Uterus (tissue), 4 donors: ENCODE measurements around the gene JTB. TPM values are rescaled to one million over a fixed set of nuclear protein-coding genes. Genes with fewer than 3 reads are reported as not detected.
"Not testable (repeated sequence)": the region's sequence is repeated elsewhere in the genome, so short reads cannot be mapped to it uniquely, and the experiment has no call there.

Experiments used
- DNase-seq, 2 donors: peaks; one replicate each; pipeline ENCODE4 v3.0.0-alpha.2; 2019 to 2020
- H3K27ac ChIP-seq, 2 donors: fragments of 200-600 bp; sonication (generic); 1 replicate in 1 of 2; 2 replicates in 1 of 2; pipeline ENCODE4 v1.5.1; 2016 to 2018
- H3K27me3 ChIP-seq, 2 donors: fragments of 200-600 bp; sonication (generic); one replicate each; pipeline ENCODE4 v1.5.1; 2018 to 2019; ENCODE audit warnings: control low read depth in 1 of 2
- H3K36me3 ChIP-seq, 2 donors: fragments of 200-600 bp; sonication (generic); one replicate each; pipeline ENCODE4 v1.5.1; 2019; ENCODE audit warnings: control low read depth in 1 of 2
- H3K4me1 ChIP-seq, 2 donors: fragments of 200-600 bp; sonication (generic); one replicate each; pipeline ENCODE4 v1.5.1; 2018 to 2019; ENCODE audit warnings: control low read depth in 1 of 2
- H3K4me3 ChIP-seq, 2 donors: fragments of 200-600 bp; sonication (generic); 1 replicate in 1 of 2; 2 replicates in 1 of 2; pipeline ENCODE4 v1.5.1; 2018 to 2019; ENCODE audit warnings: mild to moderate bottlenecking in 1 of 2
- H3K9me3 ChIP-seq, 2 donors: fragments of 200-600 bp; sonication (generic); one replicate each; pipeline ENCODE4 v1.5.1; 2019; ENCODE audit warnings: control low read depth in 1 of 2
- CTCF ChIP-seq, 4 experiments: fragments of 200-600 bp in 2 of 4; fragments of 450-650 bp in 2 of 4; sonication (generic) in 2 of 4; IDR thresholded peaks; one replicate each; pipeline ENCODE4 v1.5.1; 2016 to 2019; ENCODE audit warnings: antibody characterized with exemption in 4 of 4, mild to moderate bottlenecking in 2 of 4, moderate library complexity in 1 of 4
- POLR2A ChIP-seq, 2 donors: fragments of 450-650 bp; IDR thresholded peaks; one replicate each; pipeline ENCODE4 v1.6.1; 2016; ENCODE audit warnings: antibody characterized with exemption in 2 of 2, mild to moderate bottlenecking in 1 of 2, moderate library complexity in 1 of 2
- intact Hi-C: fragments of 100-400 bp; cut with DNase I; formaldehyde crosslinking; loops from one replicate; pipeline ENCODE4 v1.15.1; 2023; ENCODE audit warnings: low total_unique reads
- total RNA-seq, 4 donors: library from RNA; depleted of rRNA in 3 of 4; stranded (reverse); fragments of >200 nt in 3 of 4; gene quantifications; one replicate each; pipeline versions ENCODE4 v1.1.0 to v1.2.4, GENCODE V29; 2014 to 2023
- donor health status: DM: yes; HTN: yes; CAD: no.

Gene JTB
- 100 to 1,000 TPM in 3 of 4 donors, 10 to 100 TPM in 1; 91.1 to 253 (median 175) TPM for total RNA-seq

- Histone ChIP-seq H3K9me3 (no peaks in the 10 kb centered on the region), H3K27ac (peak within 1 kb of the TSS; percentile 93 to 94), H3K36me3 (no peaks in the 10 kb centered on the region), H3K27me3 (no peaks in the 10 kb centered on the region), H3K4me1 (peaks cover 0 to 7% of the 10 kb centered on the region in 2 donors), H3K4me3 (peak within 1 kb of the TSS; percentile 94 to 98)
- TF ChIP-seq CTCF (IDR thresholded peaks at IDR 0.05): peak in 2 of 4 experiments; percentile 22 to 25
- TF ChIP-seq POLR2A (IDR thresholded peaks at IDR 0.05): peak; percentile 87 to 90
- intact Hi-C loops: loop anchor here (10.0 kb wide), 1 partner anchor 183 kb away; no protein-coding TSS in a partner anchor
- peak; percentile 82 to 86 for DNase-seq
These were observed at the start of gene JTB for GRCh38 chr1:153977250-153978240. Gene JTB, minus strand, starts transcription at chr1:153977674. Its CDS starts 422 bp downstream, at chr1:153977252.

GRCh38 chr1:154019940-154020339 is 42.5 kb upstream of the JTB start:
- no peaks in the 10 kb centered on the region for H3K27me3 ChIP-seq
- no peak for DNase-seq
- no peaks in the 10 kb centered on the region for H3K4me1 ChIP-seq
- intact Hi-C loops: no loop called here
- no peak overlapping the region for H3K27ac ChIP-seq
- no peak for TF ChIP-seq CTCF (IDR thresholded peaks at IDR 0.05)
- no peak for TF ChIP-seq POLR2A (IDR thresholded peaks at IDR 0.05)
- no peaks in the 10 kb centered on the region for H3K9me3 ChIP-seq
- H3K4me3 ChIP-seq: no peak overlapping the region
- no peaks in the 10 kb centered on the region for H3K36me3 ChIP-seq

GRCh38 chr1:154019269-154019668 is 41.8 kb upstream of the JTB start:
- intact Hi-C loops: no loop called here
- H3K4me3 ChIP-seq: no peak overlapping the region
- no peaks in the 10 kb centered on the region for H3K36me3 ChIP-seq
- no peak for DNase-seq
- no peaks in the 10 kb centered on the region for H3K27me3 ChIP-seq
- H3K9me3 ChIP-seq: no peaks in the 10 kb centered on the region
- TF ChIP-seq POLR2A (IDR thresholded peaks at IDR 0.05): no peak
- TF ChIP-seq CTCF (IDR thresholded peaks at IDR 0.05): no peak
- H3K4me1 ChIP-seq: no peaks in the 10 kb centered on the region
- H3K27ac ChIP-seq: no peak overlapping the region

GRCh38 chr1:154014154-154014907 is 36.9 kb upstream of the JTB start:
- no peak overlapping the region for H3K27ac ChIP-seq
- H3K4me3 ChIP-seq: no peak overlapping the region
- H3K9me3 ChIP-seq: no peaks in the 10 kb centered on the region
- H3K36me3 ChIP-seq: no peaks in the 10 kb centered on the region
- H3K27me3 ChIP-seq: no peaks in the 10 kb centered on the region
- DNase-seq: no peak
- intact Hi-C loops: no loop called here
- TF ChIP-seq CTCF (IDR thresholded peaks at IDR 0.05): no peak
- TF ChIP-seq POLR2A (IDR thresholded peaks at IDR 0.05): no peak
- no peaks in the 10 kb centered on the region for H3K4me1 ChIP-seq

GRCh38 chr1:154012543-154012942 is 35.1 kb upstream of the JTB start:
- H3K36me3 ChIP-seq, H3K27me3 ChIP-seq, H3K4me1 ChIP-seq, H3K9me3 ChIP-seq, intact Hi-C loops, H3K27ac ChIP-seq, DNase-seq, H3K4me3 ChIP-seq: not testable (repeated sequence)
